Muscle of leg (tissue), 16 donors: ENCODE measurements around the gene TMEM234. TPM values are rescaled to one million over a fixed set of nuclear protein-coding genes. Genes with fewer than 3 reads are reported as not detected.
A peak's percentile ranks its signal among the peaks of the same experiment; 100 is the strongest.
"Not testable (repeated sequence)": the region's sequence is repeated elsewhere in the genome, so short reads cannot be mapped to it uniquely, and the experiment has no call there.

ENCODE experiments used
- DNase-seq: peaks from one replicate; pipeline ENCODE4 v3.0.0; 2013
- H3K27ac ChIP-seq: one replicate; pipeline ENCODE4 v1.5.1; 2013; ENCODE audit warnings: mild to moderate bottlenecking, low read length, control low read depth
- H3K27me3 ChIP-seq: one replicate; pipeline ENCODE4 v1.6.1; 2013; ENCODE audit warnings: low read length; ENCODE audit not compliant: control insufficient read depth, insufficient read depth
- H3K36me3 ChIP-seq: one replicate; pipeline ENCODE4 v1.6.1; 2013; ENCODE audit warnings: low read length; ENCODE audit not compliant: control insufficient read depth, insufficient read depth
- H3K4me1 ChIP-seq: one replicate; pipeline ENCODE4 v1.6.1; 2013; ENCODE audit warnings: low read length; ENCODE audit not compliant: control insufficient read depth, insufficient read depth
- H3K4me3 ChIP-seq: one replicate; pipeline ENCODE4 v1.5.1; 2013; ENCODE audit warnings: low read length, control low read depth
- H3K9me3 ChIP-seq: replicated peaks from 2 replicates; pipeline ENCODE4 v1.6.1; 2013; ENCODE audit warnings: low read depth, low read length; ENCODE audit not compliant: control insufficient read depth
- WGBS: methylation state at CpG from one replicate; pipeline ENCODE4 v1.1.5; 2013; ENCODE audit warnings: missing lambda C conversion rate; ENCODE audit not compliant: insufficient coverage; 5-methylcytosine and 5-hydroxymethylcytosine counted together
- long read RNA-seq, 11 donors: transcript quantifications; one replicate each; lab custom pipeline, GENCODE V29; 2026
- polyA plus RNA-seq, 8 donors: library from polyadenylated mRNA; unstranded; fragments of 120-200 nt; gene quantifications; one replicate each; pipeline versions ENCODE4 v1.2.1 to v1.2.3, GENCODE V29; 2013; ENCODE audit warnings: inconsistent platforms in 1 of 8, low replicate concordance in 1 of 8; ENCODE audit not compliant: insufficient read length in 8 of 8, insufficient read depth in 1 of 8
- total RNA-seq: library from RNA; stranded (reverse); fragments of 120-200 nt; gene quantifications from one replicate; pipeline ENCODE4 v1.2.4, GENCODE V29; 2013

The TMEM234 gene
- 8.7 TPM for total RNA-seq
- 10 to 100 TPM in 5 of 8 donors, 1 to 10 TPM in 3; 7.8 to 11.9 (median 10.1) TPM for polyA plus RNA-seq
- long read RNA-seq, donor 1, partial matches to known transcripts: 0 of 1 reads
- long read RNA-seq, donor 1, other reads (novel, unspliced or antisense): 0 of 1 reads
- long read RNA-seq, donor 2: 0 reads
- long read RNA-seq, donor 3, partial matches to known transcripts: 140 of 206 reads
- long read RNA-seq, donor 3, other reads (novel, unspliced or antisense): 61 of 206 reads
- long read RNA-seq, donor 4: 0 reads
- long read RNA-seq, donor 5, partial matches to known transcripts: 0 of 4 reads
- long read RNA-seq, donor 5, other reads (novel, unspliced or antisense): 0 of 4 reads
- long read RNA-seq, donor 6, partial matches to known transcripts: 0 of 1 reads
- long read RNA-seq, donor 6, other reads (novel, unspliced or antisense): 0 of 1 reads
- long read RNA-seq, donor 7, partial matches to known transcripts: 0 of 1 reads
- long read RNA-seq, donor 7, other reads (novel, unspliced or antisense): 0 of 1 reads
- long read RNA-seq, donor 8: 0 reads
- long read RNA-seq, donor 9, partial matches to known transcripts: 0 of 2 reads
- long read RNA-seq, donor 9, other reads (novel, unspliced or antisense): 0 of 2 reads
- long read RNA-seq, donor 10, partial matches to known transcripts: 0 of 3 reads
- long read RNA-seq, donor 10, other reads (novel, unspliced or antisense): 0 of 3 reads
- long read RNA-seq, donor 11, partial matches to known transcripts: 0 of 1 reads
- long read RNA-seq, donor 11, other reads (novel, unspliced or antisense): 0 of 1 reads

DNA sequence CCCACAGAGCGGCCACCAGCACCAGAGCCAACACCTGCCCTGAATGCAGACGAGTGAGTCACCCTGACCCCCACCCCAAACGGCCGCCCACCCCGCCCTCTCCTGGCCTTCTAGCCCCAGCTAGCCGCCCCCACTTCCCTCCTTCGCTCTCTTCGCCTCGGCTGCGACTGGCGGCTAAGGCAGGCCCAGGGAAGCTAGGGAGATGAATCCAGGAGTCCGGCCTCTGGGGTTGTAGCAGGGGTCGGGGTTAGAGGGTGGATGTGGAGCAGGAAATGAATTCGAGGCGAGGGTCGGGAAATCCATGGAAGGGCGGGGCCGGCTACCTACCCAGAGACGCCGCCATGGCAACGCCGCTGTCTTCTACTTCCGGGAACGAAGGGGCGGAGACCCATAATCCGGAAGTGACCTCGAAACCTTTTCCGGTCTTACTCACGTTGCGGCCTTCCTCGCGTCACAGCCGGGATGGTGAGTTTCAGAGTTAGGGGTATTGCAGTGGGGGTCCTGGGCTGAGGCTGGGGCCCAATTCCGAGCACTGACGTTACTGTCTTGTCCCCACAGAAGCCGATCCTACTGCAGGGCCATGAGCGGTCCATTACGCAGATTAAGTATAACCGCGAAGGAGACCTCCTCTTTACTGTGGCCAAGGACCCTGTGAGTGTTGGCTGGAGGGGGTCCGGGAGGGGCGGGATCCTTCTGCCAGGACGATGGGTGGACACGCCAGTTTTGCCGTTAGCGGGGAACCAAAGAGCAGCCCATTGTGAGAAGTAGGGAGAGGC, at the start of gene TMEM234, which contains the start of gene EIF3I:
Gene TMEM234 (minus strand): TSS at position 374 of the 776 bp plus-strand sequence. CDS start 31 bp downstream, at position 343.
Gene EIF3I (plus strand): TSS at position 428 of the 776 bp plus-strand sequence. CDS start 35 bp downstream, at position 463.
- peak within 1 kb of the TSS; percentile 93 for H3K27ac ChIP-seq
- under 1% methylated on average over 35 of the region's 46 CpGs for WGBS
- H3K4me3 ChIP-seq: peak within 1 kb of the TSS; percentile 73
- no peaks in the 10 kb centered on the region for H3K9me3 ChIP-seq
- DNase-seq: peak; percentile 98
- no peaks in the 10 kb centered on the region for H3K27me3 ChIP-seq
- H3K36me3 ChIP-seq: peaks cover 51% of the 10 kb centered on the region
- peaks cover 23% of the 10 kb centered on the region for H3K4me1 ChIP-seq

DNA sequence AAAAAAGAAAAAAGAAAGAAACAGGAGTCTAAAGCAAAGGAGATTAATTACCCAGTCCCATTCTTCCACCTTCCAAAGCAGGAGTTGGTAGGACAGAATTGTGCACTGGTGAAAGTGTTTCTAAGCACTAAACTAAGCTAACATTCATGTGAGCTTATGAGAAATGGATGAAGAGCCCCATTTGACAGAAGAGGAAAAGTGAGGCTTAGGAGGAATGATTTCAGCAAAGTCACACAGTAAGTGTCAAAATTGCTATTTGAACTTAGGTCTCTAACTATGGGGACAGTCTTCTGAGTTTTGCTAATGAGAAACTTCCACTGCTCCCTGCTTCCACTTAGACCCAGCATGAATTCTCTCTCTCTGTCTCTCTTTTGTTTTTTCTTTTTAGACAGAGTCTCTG, 47.6 kb upstream of the TMEM234 start:
- DNase-seq: no peak
- Histone ChIP-seq H3K4me3 (no peak overlapping the region), H3K27me3 (peaks cover 30% of the 10 kb centered on the region), H3K4me1 (peaks cover 6% of the 10 kb centered on the region), H3K9me3 (no peaks in the 10 kb centered on the region), H3K36me3 (no peaks in the 10 kb centered on the region), H3K27ac (no peak overlapping the region)

DNA sequence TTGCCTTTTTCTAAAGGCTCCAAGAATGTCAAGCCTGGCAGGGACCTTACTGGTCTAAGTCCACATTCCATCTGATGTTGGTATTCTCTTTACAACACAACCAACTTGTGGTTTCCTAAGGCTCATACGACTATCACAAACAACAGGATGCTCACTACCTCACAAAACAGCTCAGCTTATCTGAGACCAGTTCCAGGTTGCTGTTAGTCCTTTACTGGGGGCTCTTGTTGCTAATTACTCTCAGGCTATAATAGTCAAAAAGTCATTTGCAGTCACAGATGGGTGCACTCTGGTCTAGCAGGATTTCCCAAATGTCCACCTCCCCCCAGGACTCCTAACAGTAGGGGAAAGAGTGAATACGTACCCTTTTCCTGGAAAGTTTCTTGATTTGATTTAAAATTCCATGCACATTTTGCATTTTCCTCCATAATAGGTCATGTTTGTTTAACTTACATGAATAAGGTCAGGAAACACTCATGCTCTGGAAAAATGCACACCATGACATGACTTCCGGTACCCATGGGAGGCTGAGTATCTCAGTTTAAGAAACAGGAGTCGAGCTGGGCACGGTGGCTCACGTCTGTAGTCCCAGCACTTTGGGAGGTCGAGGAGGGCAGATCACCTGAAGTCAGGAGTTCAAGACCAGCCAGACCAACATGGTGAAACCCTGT, 44.9 kb upstream of the TMEM234 start:
- 74% methylated on average over 4 of the region's 7 CpGs for WGBS
- H3K27me3 ChIP-seq: peaks cover 6% of the 10 kb centered on the region
- no peak overlapping the region for H3K4me3 ChIP-seq

DNA sequence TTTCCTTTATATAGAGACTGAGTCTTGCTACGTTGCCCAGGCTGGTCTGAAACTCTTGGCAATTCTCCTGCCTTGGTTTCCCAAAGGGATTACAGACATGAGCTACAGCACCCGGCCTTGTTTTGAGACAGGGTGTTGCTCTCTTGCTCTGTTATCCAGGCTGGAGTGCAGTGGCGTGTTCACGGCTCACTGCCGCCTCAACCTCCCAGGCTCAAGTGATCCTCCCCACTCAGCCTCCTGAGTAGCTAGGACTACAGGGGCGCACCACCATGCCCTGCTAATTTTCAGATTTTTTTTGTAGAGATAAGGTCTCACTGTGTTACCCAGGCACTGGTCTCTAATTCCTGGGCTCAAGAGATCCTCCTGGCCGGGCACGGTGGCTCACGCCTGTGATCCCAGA, 43.7 kb upstream of the TMEM234 start:
- 98% methylated on average over 6 of the region's 9 CpGs for WGBS
- no peaks in the 10 kb centered on the region for H3K27me3 ChIP-seq
- no peak for DNase-seq

More for the DNA sequence above, 44.9 kb upstream of the TMEM234 start:
- peak overlapping the region; percentile 75 for H3K27ac ChIP-seq
- no peaks in the 10 kb centered on the region for H3K9me3 ChIP-seq
- H3K36me3 ChIP-seq: no peaks in the 10 kb centered on the region
- peak; percentile 41 for DNase-seq
- peaks cover 6% of the 10 kb centered on the region for H3K4me1 ChIP-seq

DNA sequence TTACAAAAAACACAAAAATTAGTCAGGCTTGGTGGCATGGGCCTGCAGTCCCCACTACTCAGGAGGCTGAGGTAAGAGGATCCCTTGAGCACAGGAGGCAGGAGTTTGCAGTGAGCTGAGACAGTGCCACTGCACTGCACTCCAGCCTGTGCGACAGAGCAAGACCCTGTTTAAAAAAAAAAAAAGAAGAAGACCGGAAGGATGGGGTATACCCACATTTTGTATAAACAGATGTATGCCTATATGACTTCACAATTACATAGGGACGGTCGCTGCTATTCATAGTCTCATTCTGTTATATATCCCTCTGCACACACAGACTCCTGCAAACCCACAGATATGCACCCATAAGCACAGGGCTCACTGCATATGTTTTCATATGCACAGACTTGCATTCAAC, 41.6 kb upstream of the TMEM234 start:
- WGBS: no CpG with 5 or more reads among the region's 4 CpGs
- H3K27ac ChIP-seq: no peak overlapping the region
- H3K27me3 ChIP-seq: no peaks in the 10 kb centered on the region
- H3K4me3 ChIP-seq: no peak overlapping the region
- DNase-seq: no peak
- no peaks in the 10 kb centered on the region for H3K36me3 ChIP-seq
- peaks cover 6% of the 10 kb centered on the region for H3K4me1 ChIP-seq
- H3K9me3 ChIP-seq: no peaks in the 10 kb centered on the region

More for the DNA sequence above, 43.7 kb upstream of the TMEM234 start:
- Histone ChIP-seq H3K36me3 (no peaks in the 10 kb centered on the region), H3K4me3 (no peak overlapping the region), H3K27ac (no peak overlapping the region), H3K9me3 (no peaks in the 10 kb centered on the region), H3K4me1 (peaks cover 6% of the 10 kb centered on the region)

DNA sequence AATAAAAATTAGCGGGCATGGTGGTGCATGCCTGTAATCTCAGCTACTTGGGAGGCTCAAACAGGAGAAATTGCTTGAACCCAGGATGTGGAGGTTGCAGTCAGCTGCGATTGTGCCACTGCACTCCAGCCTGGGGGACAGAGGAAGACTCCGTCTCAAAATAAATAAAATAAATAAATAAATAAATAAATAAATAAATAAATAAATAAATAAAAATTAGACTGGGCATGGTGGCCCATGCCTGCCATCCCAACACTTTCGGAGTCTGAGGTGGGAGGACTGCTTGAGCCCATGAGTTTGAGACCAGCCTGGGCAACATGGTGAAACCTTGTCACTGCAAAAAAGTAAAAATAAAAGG, 41.1 kb upstream of the TMEM234 start:
- 88% methylated on average over 1 of the region's 4 CpGs for WGBS
- not testable (repeated sequence) for H3K27me3 ChIP-seq, H3K9me3 ChIP-seq, H3K27ac ChIP-seq, DNase-seq, H3K4me1 ChIP-seq, H3K36me3 ChIP-seq, H3K4me3 ChIP-seq

DNA sequence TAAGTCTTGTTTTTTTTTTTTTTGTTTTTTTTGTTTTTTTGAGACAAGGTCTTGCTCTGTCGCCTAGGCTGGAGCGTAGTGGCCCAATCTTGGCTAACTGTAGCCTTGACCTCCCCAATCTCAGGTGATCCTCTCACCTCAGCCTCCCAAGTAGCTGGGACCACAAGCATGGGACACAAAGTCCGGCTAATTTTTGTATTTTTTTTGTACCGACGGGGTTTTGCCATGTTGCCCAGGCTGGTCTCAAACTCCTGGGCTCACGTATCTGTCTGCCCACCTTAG, 35.0 kb upstream of the TMEM234 start:
- H3K36me3 ChIP-seq: no peaks in the 10 kb centered on the region
- 86% methylated on average over 5 of the region's 6 CpGs for WGBS

DNA sequence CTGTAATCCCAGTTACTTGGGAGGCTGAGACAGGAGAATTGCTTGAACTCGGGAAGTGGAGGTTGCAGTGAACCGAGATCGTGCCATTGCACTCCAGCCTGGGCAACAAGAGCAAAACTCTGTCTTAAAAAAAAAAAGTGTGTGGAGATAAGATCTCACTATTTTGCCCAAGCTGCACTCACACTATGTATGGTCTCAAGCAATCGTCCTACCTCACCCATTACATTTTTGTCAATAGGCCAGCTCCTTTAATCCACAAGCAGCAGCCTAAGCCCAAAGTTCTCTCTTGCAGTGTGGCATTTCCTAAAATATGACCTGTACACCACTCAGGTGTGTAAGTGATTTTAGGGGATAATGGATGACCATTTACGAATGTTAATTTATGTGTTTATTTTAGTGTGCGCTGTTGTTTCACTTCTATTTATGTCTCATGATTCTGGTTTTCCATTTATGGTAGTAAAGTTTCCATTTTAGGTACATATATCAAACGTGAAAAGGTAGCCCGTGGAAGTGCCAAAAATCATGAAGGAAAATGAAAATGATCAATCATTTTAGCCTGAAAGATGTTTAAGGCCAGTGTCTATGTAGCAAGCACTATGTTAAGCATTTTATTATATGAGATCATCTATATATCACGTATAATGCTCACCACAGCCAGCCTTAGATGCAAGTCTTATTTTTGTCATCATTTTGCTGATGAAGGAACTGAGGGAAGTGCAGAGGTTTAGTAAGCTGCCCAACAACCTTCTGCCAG, 34.5 kb upstream of the TMEM234 start:
- Histone ChIP-seq H3K4me3 (no peak overlapping the region), H3K9me3 (no peaks in the 10 kb centered on the region), H3K36me3 (no peaks in the 10 kb centered on the region), H3K27me3 (no peaks in the 10 kb centered on the region), H3K27ac (no peak overlapping the region), H3K4me1 (peaks cover 9% of the 10 kb centered on the region)
- no peak for DNase-seq
- WGBS: 100% methylated on average over 1 of the region's 9 CpGs

More for the DNA sequence above, 35.0 kb upstream of the TMEM234 start:
- no peaks in the 10 kb centered on the region for H3K9me3 ChIP-seq
- H3K27ac ChIP-seq: no peak overlapping the region
- H3K4me1 ChIP-seq: peaks cover 7% of the 10 kb centered on the region
- no peak overlapping the region for H3K4me3 ChIP-seq
- no peak for DNase-seq
- H3K27me3 ChIP-seq: no peaks in the 10 kb centered on the region
